OCI-LY3 (cell line): ENCODE results near the gene TK1.

Experiments
- H2AFZ ChIP-seq: fragments of 200-600, 300-600 bp; shearing (Covaris generic); 2 replicates; pipeline ENCODE4 v1.6.0; 2014; ENCODE audit warnings: antibody characterized with exemption, low read depth, low read length
- H3K27ac ChIP-seq: fragments of 200-600, 300-600 bp; sonication (generic); 2 replicates; pipeline ENCODE4 v1.5.1; 2014; ENCODE audit warnings: mild to moderate bottlenecking, low read length, moderate library complexity, mixed read lengths
- H3K27me3 ChIP-seq: fragments of 200-600, 300-600 bp; sonication (generic); 2 replicates; pipeline ENCODE4 v1.6.1; 2014; ENCODE audit warnings: low read depth, low read length, mixed read lengths
- H3K36me3 ChIP-seq: fragments of 200-600, 300-600 bp; sonication (generic); replicated peaks from 2 replicates; pipeline ENCODE3; 2014; ENCODE audit warnings: low read depth, low read length, mixed read lengths
- H3K4me1 ChIP-seq: fragments of 300-600, 200-600 bp; sonication (generic); 2 replicates; pipeline ENCODE4 v1.6.1; 2014; ENCODE audit warnings: low read length, mixed read lengths
- H3K4me2 ChIP-seq: fragments of 200-600, 300-600 bp; sonication (generic); 2 replicates; pipeline ENCODE4 v1.6.1; 2014; ENCODE audit warnings: low read length, mixed read lengths
- H3K4me3 ChIP-seq: fragments of 300-600, 200-600 bp; sonication (generic); 2 replicates; pipeline ENCODE4 v1.5.1; 2014; ENCODE audit warnings: antibody characterized with exemption, mild to moderate bottlenecking, low read length, moderate library complexity
- H3K79me2 ChIP-seq: fragments of 300-600, 200-600 bp; shearing (Covaris generic); 2 replicates; pipeline ENCODE4 v1.6.1; 2014; ENCODE audit warnings: mild to moderate bottlenecking, low read length, mixed read lengths
- H3K9ac ChIP-seq: fragments of 300-600, 200-600 bp; shearing (Covaris generic); 2 replicates; pipeline ENCODE4 v1.6.0; 2014; ENCODE audit warnings: mild to moderate bottlenecking, low read length, moderate library complexity
- H3K9me3 ChIP-seq: fragments of 200-600, 300-600 bp; shearing (Covaris generic); 2 replicates; pipeline ENCODE4 v1.6.1; 2014; ENCODE audit warnings: low read length, mixed read lengths; ENCODE audit not compliant: insufficient read depth
- H4K20me1 ChIP-seq: fragments of 200-600, 300-600 bp; sonication (generic); 2 replicates; pipeline ENCODE4 v1.6.1; 2016; ENCODE audit warnings: low read length, mixed read lengths; ENCODE audit not compliant: insufficient read depth
- EZH2phosphoT487 ChIP-seq: fragments of 200-600 bp; shearing (Covaris generic); IDR thresholded peaks from 2 replicates; pipeline ENCODE4 v1.6.1; 2018; ENCODE audit warnings: antibody characterized with exemption, mixed run types, low read depth
- TF ChIP-seq, protein P1 (sequence below): fragments of 200-600, 300-600 bp; sonication (generic); IDR thresholded peaks from 2 replicates; pipeline ENCODE4 v1.5.1; 2014; ENCODE audit warnings: antibody characterized with exemption, low read length, low read depth

The TK1 gene

DNA sequence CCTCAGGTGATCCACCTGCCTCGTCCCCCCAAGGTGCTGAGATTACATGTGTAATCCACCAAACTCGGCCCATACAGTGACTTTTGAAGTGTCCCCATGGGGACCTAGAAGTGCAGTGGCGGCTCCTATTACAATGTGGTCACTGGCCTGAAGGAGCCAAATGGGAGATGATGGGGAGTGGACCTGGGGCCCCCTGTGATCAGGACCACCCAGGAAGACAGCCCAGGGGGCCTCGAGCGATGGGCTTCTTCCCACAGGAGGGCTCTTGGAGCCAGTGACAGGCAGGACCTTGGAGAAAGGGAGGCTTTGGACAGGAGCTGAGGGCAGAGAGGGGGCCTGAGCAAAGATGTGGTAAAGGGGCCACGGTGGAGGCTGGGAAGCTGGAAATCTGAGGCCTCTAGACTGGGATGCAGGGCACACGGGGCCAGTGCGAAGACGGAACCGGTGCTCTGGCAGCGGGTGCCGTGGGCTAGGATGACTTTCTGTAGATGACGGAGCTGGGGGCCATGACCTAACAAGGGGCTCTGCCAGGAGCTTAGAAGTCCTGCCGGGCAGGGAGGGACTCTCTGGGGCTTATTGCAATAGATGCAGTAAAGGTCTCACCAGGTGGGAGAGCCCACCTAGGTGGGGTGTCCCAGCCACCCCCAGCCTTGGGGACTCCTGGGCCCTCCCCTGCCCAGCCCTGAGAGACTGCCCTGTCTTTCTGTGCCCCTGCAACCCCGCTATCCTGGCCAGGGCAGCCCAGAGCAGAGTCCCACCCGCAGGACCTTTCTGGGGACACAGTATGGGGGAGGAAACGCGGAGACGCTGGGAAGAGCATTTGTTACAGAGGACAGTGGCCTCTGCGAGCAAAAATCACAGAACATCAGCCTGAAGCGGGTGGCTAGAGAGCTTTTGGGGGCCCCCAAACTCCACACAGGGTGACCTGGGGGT, 43.4 kb downstream of the TK1 start:
- Histone ChIP-seq H3K79me2 (peaks cover 3% of the 10 kb centered on the region; the same call in 1 of the 2 replicates), H3K4me1 (peaks cover 91% of the 10 kb centered on the region), H4K20me1 (no peaks in the 10 kb centered on the region), H3K9me3 (no peaks in the 10 kb centered on the region), H3K9ac (peak overlapping the region; percentile 79), H3K4me3 (no peak overlapping the region), H3K27me3 (no peaks in the 10 kb centered on the region), H2AFZ (no peak overlapping the region), H3K36me3 (peaks cover 5% of the 10 kb centered on the region), H3K4me2 (peak overlapping the region; percentile 61), H3K27ac (peak overlapping the region; percentile 94)
- TF ChIP-seq EZH2phosphoT487 = no peak
- TF ChIP-seq, protein P1, sequence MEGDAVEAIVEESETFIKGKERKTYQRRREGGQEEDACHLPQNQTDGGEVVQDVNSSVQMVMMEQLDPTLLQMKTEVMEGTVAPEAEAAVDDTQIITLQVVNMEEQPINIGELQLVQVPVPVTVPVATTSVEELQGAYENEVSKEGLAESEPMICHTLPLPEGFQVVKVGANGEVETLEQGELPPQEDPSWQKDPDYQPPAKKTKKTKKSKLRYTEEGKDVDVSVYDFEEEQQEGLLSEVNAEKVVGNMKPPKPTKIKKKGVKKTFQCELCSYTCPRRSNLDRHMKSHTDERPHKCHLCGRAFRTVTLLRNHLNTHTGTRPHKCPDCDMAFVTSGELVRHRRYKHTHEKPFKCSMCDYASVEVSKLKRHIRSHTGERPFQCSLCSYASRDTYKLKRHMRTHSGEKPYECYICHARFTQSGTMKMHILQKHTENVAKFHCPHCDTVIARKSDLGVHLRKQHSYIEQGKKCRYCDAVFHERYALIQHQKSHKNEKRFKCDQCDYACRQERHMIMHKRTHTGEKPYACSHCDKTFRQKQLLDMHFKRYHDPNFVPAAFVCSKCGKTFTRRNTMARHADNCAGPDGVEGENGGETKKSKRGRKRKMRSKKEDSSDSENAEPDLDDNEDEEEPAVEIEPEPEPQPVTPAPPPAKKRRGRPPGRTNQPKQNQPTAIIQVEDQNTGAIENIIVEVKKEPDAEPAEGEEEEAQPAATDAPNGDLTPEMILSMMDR = no peak

DNA sequence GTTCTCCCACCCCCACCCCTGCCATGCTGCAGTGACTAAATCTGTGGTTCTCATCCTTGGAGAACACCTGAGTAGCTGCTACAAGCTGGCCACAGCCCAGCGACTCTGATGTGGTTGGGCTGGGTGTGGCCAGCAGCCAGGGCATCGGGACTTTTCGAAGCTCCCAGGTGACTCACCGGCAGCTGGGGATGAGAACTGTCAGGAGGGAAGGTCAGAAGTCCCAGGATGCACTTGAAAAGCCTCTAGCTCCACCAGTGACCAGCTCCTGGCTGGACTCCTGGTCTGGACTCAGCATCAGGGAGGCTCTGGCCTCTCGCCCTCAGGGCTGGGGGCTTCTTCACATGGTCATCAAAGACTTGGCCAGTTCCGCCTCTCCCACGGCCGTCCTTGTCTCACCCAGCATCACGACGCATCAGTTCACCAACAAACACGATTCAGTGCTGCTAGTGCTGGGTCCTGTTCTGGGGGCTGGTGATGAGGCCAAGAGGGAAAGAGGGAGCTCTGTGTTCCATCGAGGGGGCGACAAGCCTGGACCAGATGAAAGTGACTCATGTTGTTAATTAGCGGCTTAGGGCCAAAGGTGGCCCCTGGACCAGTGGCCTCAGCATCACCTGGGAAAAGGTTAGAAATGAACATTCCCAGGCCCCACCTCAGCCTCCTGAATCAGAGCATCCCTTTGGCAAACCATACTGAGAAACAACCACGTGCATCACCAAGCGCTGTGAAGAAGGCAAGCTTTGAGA, 44.6 kb downstream of the TK1 start:
- peak overlapping the region; percentile 10; the same call in 1 of the 2 replicates for H3K9ac ChIP-seq
- no peak overlapping the region for H2AFZ ChIP-seq
- peaks cover 3% of the 10 kb centered on the region; the same call in 1 of the 2 replicates for H3K79me2 ChIP-seq
- no peaks in the 10 kb centered on the region for H4K20me1 ChIP-seq
- H3K36me3 ChIP-seq = peaks cover 5% of the 10 kb centered on the region
- TF ChIP-seq EZH2phosphoT487 = no peak
- TF ChIP-seq, protein P1 = no peak
- H3K27me3 ChIP-seq = no peaks in the 10 kb centered on the region
- no peak overlapping the region for H3K4me3 ChIP-seq
- H3K27ac ChIP-seq = no peak overlapping the region; the same call in 1 of the 2 replicates
- no peaks in the 10 kb centered on the region for H3K9me3 ChIP-seq
- H3K4me1 ChIP-seq = peaks cover 91% of the 10 kb centered on the region
- no peak overlapping the region; the same call in 1 of the 2 replicates for H3K4me2 ChIP-seq

DNA sequence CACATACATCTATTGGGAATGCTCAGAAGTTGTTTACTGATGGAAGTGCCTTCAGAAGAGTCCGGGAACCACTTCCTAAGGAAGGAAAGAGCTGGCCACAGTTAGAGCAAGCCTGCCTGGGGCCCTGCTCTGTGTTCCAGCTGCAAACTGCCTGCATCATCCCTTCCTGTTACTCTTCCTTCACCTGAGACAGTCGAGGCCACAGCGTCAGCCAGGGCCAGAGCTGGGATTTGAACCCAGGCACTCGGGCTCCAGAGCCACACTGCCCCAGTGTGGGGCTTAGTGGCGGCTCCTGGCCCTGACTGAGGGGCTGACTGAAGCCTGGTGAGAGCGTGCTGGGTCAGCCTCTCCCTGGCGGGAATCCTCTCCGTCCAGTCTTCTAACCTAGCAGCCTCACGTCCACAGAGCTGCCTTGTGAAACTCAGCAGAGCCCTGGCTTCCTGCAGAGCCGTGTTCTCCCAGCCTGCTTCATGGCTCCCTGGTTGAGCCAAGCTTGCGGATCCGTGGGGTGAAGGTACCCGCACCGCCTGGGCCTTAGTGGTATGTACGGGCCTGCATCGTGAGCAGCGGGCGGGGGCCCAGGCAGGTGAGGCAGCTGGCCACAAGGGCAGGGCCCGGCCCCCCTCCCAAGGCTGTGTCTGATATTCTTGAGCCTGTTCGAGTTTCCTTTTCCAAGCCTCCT, 45.3 kb downstream of the TK1 start:
- H3K9me3 ChIP-seq = no peaks in the 10 kb centered on the region
- no peak overlapping the region; the same call in 1 of the 2 replicates for H3K4me2 ChIP-seq
- TF ChIP-seq, protein P1 = no peak
- no peak for TF ChIP-seq EZH2phosphoT487
- H3K36me3 ChIP-seq = peaks cover 5% of the 10 kb centered on the region
- H3K9ac ChIP-seq = peak overlapping the region; percentile 10; the same call in 1 of the 2 replicates
- peaks cover 3% of the 10 kb centered on the region; the same call in 1 of the 2 replicates for H3K79me2 ChIP-seq
- H3K4me1 ChIP-seq = peaks cover 90% of the 10 kb centered on the region
- no peak overlapping the region; the same call in 1 of the 2 replicates for H3K27ac ChIP-seq
- H4K20me1 ChIP-seq = no peaks in the 10 kb centered on the region
- no peak overlapping the region for H3K4me3 ChIP-seq
- no peaks in the 10 kb centered on the region for H3K27me3 ChIP-seq
- H2AFZ ChIP-seq = no peak overlapping the region
